Left ventricle myocardium superior (tissue), 1 donor: ENCODE results near the gene MVP. TPM values are rescaled to one million over a fixed set of nuclear protein-coding genes. Genes with fewer than 3 reads are reported as not detected.
"Not testable (repeated sequence)": the region's sequence is repeated elsewhere in the genome, so short reads cannot be mapped to it uniquely, and the experiment has no call there.

Experiments
- ATAC-seq: fragments of 200-7000 bp; cut with Tn5 transposase; one replicate; pipeline ENCODE4 v1.9.1; 2020; ENCODE audit warnings: mild to moderate bottlenecking, moderate library complexity
- DNase-seq: peaks from one replicate; pipeline ENCODE4 v3.0.0-alpha.2; 2020
- intact Hi-C: fragments of 100-400 bp; cut with micrococcal nuclease; formaldehyde crosslinking; loops from one replicate; pipeline ENCODE4 v1.11.0; 2022
- total RNA-seq: library from RNA; stranded (reverse); fragmentation: NEBNext Ultra II Directional; extraction: Animal tissue kit (Norgen Biotek cat#: 25700); gene quantifications from one replicate; pipeline ENCODE4 v1.2.1, GENCODE V29; 2021
- donor health status: DM: no; HTN: yes; CAD: no; lungs with severe emphysema.

The MVP gene
- total RNA-seq, 1 donor from 2014 or later, result 47.0 TPM

DNA sequence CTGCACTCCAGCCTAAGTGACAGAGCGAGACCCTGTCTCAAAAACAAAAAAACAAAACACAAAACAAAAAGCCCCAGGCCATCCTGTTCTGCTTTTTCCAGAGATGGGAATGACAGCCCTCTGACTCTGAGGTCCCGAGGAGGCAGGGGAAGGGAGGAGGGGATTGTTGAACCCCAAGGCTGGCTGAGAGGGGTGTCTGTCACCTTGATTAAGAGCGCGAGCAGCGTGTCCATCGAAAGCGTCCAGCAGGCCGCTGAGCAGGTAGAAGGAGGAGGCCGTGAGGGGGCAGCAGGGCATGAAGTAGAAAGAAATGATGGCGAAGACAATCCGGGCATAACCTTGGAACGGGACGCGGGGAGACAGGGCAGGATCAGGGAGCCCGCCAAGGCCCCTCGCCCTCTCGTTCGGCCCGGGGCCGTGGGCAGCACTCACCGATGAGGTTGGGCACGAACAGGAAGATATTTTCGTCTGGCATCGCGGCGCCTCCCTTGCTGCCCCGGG lies 42.2 kb downstream of the MVP start:
- intact Hi-C loops, result no loop called here
- peak; percentile 7 for ATAC-seq
- DNase-seq, result peak; percentile 36

DNA sequence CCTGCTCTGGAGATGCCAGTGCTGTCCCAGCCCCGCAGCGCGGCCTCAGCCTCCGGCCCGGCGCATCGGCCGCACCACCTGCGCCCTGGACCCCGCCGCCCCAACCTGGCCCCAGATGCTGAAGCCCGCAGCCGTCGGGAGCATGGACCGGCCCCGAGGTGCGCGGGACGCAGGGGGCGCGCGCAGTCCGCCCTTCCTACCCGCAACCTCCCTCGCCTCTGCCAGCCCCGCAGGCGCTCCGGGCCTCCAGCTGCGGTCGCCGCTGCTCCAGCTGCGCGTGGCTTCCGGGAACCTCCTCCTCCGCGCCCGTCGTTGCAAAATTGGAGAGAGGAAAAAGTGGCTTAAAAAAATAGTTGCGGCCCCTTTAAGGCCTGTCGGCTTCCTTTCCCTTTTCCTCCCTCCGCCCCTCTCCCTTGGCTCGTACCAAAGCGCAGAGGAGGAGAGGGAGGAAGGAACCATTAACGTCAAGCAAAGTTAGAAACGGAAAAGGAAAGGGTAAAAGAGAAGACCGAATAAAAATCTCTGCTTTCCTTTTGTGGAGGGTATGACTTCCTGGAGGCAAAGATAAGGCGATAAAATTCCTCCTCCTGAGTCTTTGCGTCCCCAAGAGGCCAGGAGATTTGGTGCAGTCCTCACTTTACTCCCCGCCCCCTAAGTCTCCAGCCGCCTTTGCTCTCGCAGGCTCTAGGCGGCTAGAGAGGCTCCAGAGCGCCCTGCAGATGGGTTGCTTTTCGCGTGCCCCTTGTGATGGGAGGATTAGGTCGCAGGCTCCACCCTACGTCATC lies 42.8 kb downstream of the MVP start, which contains the start of gene CDIPT:
CDIPT (minus strand) TSS at position 343 of the 785 bp plus-strand sequence. CDS start 369 bp downstream, outside the sequence.
- ATAC-seq (peak; percentile 97), DNase-seq (peak; percentile 94)
- intact Hi-C loops, result no loop called here

DNA sequence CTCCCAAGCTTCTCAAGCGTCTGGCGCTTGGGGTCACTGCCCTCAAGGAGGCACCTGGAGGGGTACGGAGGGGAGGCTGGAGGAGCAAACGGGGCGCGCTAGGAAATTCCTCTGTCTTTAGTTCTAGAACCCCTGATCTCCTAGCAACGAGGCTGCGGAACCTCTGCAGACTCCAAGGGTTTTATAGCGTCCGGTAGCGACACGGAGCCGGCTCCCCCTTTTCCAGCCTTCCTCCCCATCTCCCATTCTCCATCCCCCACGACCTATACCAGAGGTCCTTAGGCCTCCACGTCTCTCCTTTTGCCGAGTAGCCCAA lies 43.4 kb downstream of the MVP start:
- DNase-seq, result no peak
- ATAC-seq, result no peak
- intact Hi-C loops, result no loop called here

DNA sequence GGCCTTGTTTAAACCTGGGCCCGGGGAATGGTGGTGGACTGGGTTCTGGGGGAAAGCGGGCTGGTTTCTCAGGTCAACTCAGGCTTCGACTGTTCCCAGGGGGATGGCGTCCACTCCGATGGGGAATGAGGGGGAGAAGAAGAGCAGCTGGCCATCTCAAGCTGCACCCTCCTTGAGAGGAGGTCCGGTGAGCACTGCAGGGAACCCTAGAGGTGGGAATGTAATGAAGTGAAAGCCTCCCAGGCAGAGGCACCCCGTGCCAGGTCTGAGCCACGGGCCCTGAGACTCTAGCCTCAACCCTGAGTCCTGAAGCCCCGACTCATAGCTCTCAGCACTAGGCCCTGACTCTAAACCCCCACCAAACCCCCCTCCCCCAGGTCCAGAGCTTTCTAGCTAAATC lies 43.9 kb downstream of the MVP start:
- ATAC-seq (no peak), DNase-seq (no peak)
- intact Hi-C loops, result no loop called here

DNA sequence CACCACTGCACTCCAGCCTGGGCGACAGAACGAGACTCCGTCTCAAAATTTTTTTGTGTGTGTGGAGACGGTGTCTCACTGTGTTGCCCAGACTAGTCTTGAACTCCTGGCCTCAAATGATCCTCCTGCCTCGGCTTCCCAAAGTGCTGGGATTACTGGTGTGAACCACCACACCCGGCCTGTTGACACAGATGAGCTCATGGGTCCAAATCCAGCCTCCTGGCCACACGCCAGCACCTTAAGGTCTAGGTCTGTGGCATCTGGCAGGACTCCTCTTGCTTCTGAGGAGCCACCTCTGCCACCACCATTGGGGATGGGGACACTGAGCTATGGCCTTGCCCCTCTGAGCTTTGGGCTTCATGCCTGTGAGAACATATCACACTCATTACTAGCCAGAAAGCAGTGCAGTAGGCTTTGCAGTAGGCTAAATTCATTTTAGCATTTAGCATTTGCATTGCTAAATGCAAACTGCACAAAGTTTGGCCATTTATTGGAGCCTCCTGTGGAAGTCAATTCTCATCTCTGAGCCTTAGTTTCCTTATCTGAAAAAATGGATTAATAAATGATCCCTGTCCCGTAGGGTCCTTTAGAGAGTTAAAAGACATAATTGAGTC lies 48.2 kb downstream of the MVP start:
- DNase-seq (no peak), ATAC-seq (no peak)
- intact Hi-C loops, result no loop called here

DNA sequence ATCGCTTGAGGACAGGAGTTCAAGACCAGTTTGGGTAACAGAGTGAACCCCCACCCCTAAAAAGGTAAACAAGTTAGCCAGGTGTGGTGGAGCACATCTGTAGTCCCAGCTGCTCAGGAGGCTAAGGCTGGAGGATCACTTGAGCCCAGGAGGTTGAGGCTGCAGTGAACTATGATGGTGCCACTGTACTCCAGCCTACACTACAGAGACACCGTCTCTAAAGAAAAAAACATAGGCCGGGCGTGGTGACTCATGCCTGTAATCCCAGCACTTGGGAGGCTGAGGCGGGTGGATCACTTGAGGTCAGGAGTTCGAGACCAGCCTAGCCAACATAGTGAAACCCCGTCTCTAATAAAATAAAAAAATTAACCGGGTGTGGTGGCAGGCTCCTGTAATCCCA lies 48.8 kb downstream of the MVP start:
- DNase-seq, intact Hi-C loops, ATAC-seq: not testable (repeated sequence)

DNA sequence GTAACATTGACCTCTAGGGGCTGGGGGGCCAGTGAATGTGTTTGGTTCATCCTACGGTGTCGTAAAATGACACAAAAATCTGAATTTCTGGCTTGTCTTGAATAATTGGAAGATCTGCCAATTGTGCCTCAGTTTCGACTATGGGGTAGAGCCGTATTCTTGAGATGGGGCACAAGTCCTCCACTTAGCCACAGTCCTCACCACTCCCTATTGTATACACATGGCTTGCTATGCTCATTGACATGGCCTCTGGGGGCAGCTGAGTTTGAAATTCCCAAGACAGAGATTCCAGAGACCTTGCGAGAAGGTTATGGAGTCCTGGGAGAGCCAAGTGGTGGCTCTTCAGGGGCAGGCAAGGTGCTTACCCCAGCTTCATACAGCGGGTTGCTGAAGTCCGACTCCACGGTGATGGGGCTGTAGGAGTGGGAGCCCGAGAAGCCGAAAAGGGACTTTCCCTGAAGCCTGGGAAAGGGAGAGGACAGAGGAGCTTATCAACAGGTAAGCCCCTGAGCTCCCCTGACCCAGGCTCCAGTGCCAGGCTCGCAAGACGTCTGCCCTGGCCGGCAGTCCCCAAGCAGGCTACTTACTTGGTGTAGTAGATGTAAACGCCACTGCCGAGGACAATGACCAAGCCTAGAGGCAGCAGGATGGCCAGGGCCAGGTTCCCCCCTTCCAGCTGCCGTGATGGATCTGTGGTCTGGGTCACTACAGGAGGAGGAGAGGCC lies 51.7 kb downstream of the MVP start:
- ATAC-seq (no peak), DNase-seq (no peak)
- intact Hi-C loops, result no loop called here

DNA sequence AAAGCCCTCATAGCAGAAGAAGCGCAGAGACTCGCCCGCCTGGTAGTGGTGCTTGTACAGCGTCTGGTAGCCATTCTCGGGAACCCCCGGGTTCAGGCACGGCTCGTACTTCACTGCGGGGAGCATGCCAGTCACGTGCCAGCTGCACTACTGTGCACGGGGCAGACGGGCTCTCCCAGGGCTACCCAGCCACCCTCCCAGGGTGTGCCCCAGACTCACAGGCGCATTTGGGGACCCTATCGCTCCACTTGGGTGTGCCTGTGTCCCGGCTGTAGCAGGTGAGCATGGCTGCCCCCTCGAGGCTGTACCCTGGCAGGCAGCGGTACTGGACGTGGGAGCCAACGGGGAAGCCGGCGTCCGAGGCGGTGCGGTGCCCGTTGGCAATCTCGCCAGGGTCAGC lies 53.1 kb downstream of the MVP start:
- no peak for DNase-seq
- intact Hi-C loops, result no loop called here
- ATAC-seq, result no peak

DNA sequence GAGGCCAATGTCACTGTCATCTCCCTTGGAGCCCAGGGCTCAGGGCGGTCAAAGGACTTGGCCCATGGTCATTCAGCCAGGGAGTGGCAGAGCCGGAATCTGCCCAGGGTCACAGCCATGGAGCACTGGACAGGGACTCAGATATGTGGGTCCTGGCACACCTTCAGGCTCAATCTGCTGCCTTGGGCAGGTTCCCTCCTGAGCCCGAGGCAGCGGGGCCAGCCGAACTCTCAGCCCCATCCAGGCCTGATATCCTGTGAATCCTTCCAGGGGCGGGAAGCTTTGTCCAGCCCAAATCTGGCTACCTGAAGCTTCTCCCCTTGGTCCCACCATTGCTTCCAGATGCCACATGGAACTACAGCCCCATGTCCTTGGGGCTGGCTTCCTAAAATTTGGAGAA lies 54.9 kb downstream of the MVP start:
- no peak for ATAC-seq
- no peak for DNase-seq
- intact Hi-C loops, result no loop called here

DNA sequence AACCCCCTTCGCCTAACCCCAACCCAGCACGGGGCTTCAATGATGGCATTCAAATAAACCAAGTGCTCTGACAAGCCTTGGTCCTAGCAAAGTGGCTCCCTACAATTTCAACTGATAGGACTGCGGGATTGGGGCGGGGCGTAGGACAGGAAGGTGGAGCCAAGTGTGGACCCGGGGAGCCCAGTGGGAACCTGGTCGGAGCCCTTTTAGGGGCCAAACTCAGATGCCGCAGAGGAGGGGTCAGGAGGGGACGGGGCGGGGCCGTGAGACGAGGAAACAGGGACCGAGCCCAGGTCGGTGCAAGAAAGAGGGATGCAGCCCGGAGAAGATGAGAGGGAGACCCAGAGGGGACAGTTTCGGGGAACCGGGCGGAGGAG lies 55.9 kb downstream of the MVP start:
- no peak for ATAC-seq
- DNase-seq, result no peak
- intact Hi-C loops, result no loop called here

DNA sequence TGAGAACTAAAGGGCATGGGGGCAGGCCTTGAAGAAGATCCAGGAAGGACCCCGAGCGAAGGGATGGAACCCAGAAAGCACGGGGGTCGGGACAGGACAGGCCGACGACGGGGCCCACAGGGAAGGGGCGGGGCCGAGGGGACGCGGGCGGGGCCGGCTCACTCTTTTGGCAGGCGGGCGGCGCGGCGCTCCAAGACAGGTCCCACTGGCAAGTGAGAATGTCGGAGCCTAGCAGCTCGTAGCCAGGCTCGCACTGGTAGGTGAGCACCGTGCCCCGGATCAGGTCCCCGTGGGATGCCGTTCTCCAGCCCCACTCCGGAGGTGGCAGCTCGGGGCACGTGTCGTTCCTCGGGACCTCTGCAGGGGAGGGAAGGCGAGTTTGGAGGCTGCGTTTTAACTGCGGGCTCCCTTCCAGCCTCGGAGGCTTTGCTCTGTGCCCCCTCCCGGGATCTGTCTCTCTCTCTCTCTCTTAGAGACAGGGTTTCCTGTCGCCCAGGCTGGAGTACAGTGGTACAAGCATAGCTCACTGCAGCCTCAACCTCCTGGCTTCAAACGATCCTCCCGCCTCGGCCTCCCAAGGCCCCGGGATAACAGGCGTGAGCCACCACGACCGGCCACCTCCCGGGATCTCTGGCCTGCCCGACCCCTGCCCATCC lies 56.5 kb downstream of the MVP start:
- intact Hi-C loops, result no loop called here
- peak; percentile 23 for ATAC-seq
- DNase-seq, result peak; percentile 38

DNA sequence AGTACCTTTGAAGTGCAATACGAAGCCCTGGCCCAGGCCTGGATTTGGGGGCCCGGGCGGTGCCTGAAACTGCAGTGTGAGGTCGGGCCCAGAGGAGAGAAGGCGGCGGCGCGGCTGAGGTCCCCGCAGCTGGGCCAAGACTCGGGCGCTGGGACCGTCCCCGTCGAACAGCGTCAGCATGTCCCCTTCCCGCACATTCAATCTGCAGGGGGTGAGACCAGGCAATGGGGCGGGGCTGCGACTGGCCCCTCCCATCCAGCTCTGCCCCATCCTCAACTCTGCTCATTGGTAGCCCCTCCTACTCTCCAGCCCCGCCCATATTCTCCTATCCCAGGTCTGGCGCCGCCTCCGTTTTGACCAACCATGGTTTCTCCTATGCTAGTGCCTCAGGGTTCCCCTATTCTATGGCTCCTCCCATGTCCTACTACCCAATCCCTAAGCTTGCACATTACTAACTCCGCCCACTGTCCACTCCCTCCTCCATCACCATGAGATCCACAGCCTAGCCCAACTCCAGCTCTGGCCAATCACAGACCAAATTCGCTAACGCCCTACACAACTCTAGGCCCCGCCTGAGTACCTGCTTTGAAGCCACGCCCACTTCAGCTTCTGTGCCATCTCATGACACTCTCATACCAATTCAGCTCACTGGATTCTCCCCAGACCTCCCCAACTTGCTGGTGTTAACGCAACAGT lies 57.2 kb downstream of the MVP start:
- DNase-seq (peak; percentile 38), ATAC-seq (no peak)
- intact Hi-C loops, result no loop called here

DNA sequence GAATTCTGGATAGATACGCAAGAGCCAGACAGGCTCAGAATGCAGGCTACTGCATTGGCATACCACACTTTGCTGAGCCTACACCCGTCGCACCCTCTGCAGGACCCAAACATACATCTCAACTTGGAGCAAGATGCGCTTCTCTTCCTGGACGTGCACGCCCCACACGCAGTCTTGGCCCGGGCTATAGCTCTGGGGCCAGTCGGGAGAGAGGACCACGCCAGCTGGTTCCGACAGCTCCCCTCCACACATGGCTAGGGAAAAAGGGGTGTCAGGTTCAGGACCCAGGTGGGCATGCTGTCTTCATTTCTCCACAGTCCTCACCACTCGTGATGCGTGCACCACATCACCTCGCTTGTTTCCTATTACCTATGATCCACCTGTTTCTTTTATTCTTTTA lies 57.9 kb downstream of the MVP start:
- DNase-seq (no peak), ATAC-seq (no peak)
- intact Hi-C loops, result no loop called here

DNA sequence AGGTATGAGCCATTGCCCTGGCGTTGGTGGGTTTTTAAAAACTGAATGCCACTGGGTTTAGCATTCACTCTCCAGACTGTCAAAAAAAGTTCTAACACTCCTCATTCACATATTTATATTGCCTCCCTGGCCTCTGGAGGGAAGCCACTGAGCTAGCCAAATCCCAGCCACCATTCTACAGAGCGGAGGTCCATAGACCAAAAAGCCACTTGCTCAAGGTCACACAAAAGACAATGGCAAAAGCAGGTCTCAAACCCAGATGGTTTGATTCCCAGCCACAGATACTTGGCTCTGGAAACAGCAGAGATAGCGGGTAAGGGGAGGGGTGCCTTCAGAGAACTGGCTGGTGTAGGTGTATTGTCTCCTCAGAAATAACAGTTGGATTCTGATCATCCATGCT lies 60.8 kb downstream of the MVP start:
- intact Hi-C loops, result no loop called here
- ATAC-seq (no peak), DNase-seq (no peak)

DNA sequence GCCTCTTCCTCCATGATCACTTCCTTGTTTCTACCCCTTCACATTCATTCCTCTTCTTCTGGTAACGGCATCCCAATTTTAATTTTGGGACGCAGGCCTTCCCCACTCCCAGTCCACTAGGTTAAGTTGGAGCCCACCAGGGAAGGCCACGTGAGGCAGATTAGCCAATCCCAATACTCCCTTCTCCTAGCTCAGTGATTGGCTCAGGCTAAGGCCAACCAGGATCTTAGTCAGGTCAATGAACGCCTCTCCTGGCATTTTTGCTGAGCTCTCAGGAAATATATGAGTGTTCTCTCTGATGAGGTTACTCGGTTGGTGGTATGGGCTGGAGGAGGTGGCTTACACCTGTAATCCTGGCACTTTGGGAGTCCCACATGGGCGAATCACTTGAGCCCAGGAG lies 63.7 kb downstream of the MVP start:
- intact Hi-C loops, result no loop called here
- DNase-seq (no peak), ATAC-seq (no peak)

DNA sequence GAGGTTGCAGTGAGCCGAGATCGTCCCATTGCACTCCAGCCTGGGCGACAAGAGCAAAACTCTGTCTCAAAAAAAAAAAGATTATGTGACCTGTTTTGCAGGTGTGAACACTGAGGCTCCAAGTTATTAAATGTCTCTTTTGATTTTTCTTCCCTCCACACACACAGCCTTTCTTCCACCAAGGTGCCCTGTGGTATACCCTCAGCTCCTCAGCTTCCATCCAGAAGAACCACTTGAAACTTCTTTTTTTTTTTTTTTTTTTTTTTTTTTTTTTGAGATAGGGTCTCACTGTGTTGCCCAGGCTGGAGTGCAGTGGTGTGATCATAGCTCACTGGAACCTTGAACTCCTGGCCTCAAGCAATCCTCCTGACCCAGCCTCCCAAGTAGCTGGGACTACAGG lies 69.1 kb downstream of the MVP start:
- DNase-seq, ATAC-seq, intact Hi-C loops: not testable (repeated sequence)

DNA sequence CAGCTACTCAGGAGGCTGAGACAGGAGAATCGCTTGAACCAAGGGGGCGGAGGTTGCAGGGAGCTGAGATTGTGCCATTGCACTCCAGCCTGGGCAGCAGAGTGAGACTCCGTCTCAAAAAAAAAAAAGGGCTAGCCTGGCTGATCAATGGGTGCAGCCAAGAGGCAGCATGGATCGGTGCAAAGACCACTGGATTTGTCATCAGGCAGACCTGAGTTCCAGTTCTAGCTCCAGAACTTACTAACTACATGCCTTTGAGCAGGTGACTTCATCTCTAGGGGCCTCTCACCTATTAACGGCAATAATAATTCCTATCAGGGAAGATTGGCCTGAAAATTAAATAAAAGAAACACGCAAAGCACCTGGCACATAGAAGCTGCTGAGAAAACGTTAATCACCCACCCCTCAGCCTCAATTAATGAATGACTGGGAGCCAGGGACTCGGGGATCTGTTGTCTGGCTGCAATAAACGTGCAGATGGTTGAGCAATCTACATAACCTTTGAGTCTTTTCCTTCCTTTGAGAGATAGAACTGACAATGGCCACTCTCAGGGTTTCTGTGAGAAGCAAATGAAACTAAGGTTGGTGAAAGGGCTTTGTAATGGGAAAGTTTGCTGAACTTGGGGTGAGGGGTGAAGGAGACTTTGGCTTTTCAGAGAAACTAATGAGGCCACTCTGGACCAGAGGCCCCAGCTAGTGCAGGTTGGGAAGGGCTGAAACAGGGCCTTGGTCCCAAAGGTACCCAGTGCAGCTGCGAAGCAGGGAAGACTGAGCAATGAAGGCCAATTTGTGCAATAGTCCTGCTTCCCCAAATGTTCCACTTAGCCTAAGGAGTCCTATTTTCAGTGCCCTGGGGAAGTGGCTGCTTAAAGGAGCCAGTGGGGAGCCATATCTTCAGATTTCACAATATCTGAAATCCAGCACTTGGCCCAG lies 71.5 kb downstream of the MVP start:
- intact Hi-C loops, result no loop called here
- no peak for ATAC-seq
- no peak for DNase-seq

DNA sequence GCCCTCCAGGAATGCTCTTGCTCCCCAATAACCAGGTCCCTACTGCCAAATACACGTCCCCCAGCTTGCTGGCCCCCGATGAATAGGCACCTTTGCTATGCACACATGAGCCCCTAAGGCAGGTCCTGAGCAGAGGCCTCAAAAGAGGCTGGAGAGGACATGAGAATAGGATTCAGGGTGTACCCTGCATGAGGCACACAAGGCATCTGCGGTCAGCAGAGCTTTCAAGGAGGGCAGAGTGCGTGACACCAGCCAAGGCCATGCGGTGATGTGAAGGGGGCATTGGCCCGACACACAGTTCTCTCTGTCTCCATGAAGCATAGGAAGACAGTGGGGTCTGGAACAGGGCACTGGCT lies 72.2 kb downstream of the MVP start:
- no peak for ATAC-seq
- no peak for DNase-seq
- intact Hi-C loops, result no loop called here
